TTC549 (cell line): ENCODE results near the gene INTS11.

Source experiments
- FAIRE-seq: peaks from 2 replicates; lab custom pipeline; 2012; peaks lifted over from hg19 to GRCh38; lab: Jason Lieb, UNC

Gene INTS11

DNA sequence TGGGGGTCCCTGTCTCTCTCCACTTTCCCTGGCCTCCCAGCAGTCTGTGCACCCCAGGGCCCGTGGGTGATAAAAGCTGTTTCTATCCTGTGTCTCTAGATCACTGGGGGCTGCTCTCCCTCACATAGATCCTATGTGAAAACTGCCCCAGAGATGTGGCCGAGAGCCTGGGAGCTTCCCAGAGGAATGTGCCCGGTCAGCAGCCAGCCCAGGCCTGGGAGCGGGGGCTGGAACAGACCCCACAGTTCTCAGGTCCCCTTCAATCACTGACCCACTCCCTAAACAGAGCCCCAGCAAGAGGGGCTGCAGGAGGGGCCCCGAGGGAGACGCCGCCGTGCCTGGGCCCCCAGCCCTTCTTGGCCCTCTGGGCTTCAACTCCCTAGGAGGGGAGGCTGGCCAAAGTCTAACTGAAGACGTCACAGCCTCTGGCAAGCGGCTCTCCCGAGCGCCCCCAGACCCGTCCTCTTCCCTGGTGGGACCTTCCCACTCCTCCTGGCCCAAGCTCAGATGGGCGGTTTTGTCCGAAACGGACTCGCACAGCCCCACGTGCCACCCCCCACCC lies 33.5 kb upstream of the INTS11 start:
- no peak for FAIRE-seq

DNA sequence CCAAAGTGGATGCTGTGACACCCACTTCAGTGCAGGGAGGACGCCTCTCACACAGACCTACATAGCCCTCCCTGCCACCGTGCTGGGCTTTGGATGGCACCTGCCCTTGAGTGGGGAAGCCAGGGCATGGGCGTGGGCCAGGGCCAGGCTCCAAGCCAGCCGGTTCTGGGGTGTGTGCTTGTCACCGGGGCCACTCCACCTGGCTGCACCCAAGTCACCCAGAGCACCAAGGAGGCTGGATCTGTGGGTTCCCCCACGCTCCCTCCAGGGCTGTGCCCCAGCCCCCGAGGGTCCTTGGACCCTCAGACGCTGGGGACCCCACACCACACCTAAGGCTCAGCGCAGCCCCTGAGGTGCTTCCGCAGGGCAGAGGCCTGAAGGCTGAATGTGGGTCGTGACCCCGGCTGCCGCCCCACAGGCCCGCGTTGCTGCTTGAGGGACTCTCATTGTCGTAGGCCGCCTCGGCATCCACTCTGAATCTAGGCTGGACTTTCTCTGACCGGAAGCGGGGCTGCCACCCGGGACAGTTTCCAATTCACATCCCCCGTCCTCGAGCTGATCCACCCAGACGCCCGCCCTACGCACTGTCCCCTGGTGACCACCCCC lies 32.4 kb upstream of the INTS11 start:
- no peak for FAIRE-seq

DNA sequence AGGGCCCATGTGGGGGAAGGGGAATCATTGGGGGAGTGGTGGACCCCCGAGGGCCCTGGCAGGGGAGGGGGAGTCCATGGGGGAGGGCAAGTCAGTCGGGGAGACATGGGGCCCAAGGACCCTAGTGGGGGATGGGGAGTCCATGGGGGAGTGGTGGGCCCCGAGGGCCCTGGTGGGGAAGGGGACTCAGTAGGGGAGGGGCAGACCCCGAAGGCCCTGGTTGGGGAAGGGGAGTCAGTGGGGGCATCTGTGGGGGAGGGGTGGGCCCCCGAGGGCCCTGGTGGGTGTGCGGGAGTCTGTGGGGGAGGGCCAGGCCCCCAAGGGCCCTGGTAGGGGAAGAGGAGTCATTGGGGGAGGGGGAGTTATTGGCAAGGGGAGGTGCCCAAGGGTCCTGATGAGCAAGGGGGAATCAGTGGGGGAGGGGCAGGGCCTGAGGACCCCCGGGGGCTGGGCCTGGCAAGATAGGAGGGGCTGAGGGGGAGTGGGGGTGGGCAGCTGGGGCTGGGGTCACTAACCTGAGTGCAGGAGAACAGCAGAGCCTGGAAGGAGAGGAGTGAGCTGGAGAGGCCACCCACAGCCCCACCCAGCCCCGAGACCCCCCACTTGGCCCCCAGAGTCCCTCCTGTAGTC lies 31.8 kb upstream of the INTS11 start:
- no peak for FAIRE-seq

DNA sequence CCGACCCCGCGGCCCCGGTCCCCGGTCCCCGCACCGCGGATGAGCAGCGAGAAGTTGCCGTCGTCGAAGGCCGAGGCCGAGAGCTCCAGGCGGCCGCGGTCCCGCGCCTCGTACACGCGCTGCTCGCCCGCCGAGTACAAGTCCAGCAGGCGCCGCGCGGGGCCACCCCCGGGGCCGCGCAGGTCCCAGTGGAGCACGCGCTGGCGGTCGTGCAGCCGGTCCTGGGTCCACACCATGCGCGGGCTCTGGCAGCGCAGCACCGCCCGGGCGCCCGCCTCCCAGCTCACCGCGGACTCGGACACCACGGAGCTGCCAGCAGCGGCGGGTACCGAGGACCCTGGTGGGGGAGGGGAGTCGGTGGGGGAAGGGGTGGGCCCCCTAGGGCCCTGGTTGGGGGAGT lies 31.0 kb upstream of the INTS11 start:
- FAIRE-seq: no peak

DNA sequence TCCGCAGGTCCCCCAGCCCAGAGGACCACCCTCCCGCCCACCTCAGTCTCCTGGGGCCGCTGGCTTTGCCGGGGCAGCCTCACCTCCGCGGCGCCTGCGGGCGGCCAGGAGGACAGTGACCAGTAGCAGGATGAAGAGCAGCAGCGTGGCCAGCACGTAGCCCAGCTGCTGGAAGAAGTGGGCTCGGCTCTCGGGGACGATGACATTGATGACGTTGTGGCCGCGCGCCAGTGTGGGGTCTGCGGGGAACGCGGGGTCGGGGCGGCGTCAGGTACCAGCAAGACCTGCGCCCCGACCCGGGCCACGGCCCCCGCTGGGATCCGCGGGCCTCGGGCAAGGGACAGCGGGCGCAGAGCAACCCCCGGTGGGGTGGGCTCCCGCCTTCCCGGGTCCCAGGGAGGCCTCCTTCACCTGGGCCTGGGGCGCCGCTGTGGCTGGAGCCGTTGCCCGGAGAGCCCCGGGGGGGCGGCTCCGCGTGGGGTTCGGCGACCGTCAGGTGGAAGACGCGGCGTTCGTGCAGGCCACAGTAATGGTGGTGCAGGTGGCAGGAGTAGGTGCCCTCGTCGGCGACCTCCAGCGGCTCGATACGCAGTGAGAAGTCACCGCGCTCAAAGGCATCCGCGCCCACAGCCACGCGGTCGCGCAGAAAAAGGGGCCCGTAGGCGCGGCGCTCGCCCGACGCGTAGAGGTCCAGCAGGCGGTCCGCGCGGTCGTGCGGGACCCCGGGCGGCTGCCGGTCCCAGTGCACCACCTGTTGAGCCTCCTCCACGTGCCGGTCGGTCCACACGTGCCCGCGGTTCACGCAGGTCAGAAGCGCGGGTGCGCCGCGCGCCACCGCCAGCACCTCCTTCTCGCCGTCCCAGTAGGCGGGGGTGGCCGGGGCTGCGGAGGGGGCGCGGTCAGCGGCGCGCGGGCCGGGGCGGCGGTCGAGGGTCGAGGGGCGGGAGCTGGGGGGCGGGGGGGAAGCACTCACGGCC lies 30.1 kb upstream of the INTS11 start:
- no peak for FAIRE-seq

DNA sequence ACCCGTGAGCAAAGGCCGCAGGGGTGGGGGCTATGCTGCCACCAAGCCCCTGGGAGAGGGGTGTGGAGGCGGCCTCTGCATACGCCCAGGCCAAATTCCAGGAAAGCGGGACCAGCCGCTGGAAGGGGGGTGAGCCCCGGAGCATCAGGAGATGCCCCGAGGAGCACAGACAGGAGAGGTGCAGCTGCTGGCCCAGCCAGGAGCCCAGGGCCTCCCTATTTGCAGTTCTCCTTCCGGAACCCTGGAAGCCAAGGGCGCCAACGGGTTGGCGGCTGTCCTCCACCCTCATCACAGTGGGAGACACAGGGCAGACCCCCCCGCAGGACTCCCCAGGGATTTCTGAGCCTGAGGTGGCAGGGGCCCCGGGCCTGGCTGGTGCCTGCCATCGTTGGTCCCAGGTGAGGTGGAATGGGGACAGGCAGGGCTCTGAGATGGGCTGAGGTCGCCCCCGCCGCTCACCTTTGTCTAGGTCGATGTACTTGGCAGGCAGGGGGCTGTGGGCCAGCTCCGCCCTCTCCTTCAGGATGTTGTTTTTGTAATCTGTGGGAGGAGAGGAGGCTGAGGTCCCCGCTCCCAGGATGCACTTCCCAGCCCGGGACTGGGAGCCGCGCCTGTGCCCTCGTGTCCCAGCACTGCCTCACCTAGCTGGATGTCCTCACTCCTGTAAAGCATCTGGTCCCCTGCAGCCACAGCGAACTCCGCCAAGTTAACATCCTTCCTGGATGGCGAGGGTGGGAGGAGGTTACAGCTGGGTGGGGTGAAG lies 29.1 kb upstream of the INTS11 start:
- FAIRE-seq: no peak

DNA sequence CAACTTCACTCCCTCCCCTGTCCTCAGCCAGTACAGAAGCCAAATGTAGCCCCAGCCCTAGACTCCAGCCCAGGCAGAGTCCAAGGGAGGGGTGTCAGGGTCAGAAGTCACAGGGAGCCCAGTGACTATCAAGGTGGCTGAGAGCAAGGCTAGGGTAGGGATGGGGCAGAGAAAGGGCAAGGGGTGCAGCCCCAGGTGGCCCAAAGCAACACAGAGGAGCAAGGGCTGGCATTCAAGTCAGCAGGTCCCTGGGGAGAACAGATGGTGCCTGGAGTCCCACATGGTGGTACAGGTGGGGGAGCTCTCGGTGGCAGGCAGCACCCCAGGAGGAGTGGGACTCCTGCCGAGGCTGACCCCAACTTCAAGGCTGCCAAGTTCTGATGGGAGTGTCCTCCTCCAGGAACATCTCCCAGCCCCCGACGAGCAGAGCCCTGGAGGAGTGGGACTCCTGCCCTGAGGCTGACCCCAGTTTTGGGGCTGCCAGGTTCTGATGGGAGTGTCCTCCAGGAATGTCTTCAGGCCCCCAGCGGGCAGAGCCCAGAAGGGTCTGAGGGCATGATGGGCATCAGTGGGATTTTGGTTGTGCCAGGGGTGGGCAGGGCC lies 28.4 kb upstream of the INTS11 start:
- no peak for FAIRE-seq

DNA sequence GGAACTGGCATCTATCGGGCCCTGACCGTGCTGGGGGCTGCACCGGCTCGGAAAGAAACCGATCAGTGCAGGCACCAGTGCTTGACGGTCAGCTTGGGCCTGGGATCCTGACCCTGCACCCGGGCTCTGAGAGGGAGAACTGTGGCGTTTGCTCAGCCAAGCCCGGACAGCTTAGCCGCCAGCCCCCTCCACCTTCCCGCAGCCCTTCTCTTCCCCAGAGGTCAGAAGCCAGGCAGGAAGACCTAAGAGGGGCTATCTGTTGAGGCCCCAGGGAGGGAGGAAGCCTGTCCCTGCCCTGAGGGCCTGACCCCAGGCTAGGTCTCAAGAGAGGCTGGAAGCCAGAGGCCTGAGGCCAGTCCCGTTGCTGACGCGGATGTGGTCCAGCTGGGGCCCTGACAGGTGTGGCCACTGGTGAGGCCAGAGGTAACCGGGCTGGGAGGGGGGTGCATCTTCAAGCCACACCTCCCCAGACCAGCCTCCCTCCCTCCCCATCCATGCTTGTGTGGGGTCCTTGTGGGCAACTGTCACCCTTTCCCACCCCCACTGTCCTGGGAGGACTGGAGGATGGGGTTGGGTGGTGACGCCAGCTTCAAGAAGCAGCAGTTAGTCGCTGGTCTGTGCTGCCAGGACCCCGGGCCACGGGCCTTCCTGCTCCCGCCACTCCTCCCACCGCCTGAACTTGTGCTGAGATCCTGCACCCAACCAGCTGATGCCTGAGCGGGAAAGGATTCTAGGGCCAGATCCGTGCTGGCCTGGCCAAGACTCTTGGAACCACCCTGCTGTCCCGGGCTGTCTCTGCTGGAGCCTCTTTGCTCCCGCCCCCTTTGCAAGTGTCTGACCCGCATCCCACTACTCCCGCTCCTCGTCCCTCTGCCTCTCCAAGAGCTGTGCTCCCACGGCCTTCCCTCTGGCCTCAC lies 27.3 kb upstream of the INTS11 start:
- no peak for FAIRE-seq

DNA sequence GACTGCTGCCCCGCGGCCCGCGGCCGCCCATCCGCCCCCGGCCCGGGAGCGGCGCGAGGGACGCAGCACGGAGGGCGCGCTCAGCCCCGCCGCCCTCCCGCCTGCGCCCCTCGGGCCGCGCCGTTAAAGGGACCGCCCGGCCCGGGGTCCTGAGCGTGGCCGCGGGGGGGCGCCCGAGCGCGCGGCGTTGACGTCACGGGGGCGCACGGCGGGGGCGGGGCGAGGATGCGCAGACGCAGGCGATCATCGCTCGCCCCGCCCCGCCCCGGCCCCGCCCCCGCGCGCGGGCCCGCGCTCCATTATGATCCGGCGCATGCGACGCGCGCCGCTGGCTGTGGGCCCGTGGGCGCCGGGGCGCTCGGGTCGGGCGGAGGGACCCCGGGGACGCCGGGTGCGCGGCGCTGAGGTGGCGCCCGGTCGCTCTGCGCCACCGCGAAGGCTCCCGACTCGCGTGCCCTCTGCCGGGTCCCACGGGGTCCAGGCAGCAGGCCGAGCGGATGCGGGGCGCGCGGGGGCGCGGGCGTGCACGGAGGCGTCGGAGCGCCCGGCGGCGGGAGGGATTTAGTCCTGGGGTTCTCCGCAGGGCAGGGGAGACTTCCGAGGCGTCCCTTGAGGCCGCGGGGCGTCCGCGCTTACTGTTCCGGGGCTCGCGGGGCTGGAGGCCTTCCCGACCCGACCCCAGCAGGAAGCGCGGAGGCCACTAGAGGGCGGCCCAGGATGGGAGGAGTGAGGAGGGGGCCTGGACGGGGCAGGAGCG lies 25.0 kb upstream of the INTS11 start, which contains the start of gene DVL1:
TSS of gene DVL1 (minus strand) at position 163 of the 757 bp plus-strand sequence. CDS start 353 bp downstream, outside the sequence.
- FAIRE-seq: no peak

DNA sequence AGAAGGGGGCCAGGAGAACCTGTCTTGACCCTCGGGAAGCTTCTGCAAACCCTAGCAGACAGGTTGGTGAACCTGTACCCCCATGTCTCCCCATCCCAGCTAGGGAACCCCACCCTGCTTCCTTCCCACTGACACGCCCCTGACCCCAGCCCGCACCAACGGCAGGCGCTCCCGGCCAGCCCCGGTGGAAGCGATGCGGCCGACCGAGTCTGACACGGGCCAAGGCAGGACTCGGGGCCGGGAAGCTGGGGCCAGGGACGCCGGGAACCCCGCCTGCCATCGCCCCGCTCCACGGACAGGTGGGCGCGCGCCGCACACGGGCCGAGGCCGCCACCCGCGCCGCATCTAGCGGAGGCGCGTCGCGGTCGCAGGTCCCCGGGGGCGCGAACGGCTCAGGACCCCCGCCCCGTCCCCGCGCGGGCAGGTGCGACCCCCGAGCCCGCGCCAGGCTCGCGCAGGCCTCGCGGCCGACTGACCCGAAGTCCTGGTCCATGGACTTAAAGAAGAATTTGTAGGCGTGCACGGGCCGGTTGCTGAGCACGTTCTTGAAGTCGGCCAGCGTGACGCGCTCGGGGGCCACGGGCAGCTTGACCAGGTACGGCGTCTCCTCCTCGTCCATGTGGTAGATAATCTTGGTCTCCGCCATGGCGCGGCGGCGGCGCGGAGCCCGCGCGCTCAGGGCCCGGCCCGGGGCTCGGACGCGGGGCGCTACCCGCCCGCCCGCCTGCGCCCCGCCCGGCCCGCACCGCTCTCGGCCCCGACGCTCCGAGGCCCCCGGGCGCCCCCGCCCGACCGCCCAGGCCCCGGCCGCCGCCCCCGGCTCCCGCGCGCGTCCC lies 24.2 kb upstream of the INTS11 start:
- FAIRE-seq: no peak

DNA sequence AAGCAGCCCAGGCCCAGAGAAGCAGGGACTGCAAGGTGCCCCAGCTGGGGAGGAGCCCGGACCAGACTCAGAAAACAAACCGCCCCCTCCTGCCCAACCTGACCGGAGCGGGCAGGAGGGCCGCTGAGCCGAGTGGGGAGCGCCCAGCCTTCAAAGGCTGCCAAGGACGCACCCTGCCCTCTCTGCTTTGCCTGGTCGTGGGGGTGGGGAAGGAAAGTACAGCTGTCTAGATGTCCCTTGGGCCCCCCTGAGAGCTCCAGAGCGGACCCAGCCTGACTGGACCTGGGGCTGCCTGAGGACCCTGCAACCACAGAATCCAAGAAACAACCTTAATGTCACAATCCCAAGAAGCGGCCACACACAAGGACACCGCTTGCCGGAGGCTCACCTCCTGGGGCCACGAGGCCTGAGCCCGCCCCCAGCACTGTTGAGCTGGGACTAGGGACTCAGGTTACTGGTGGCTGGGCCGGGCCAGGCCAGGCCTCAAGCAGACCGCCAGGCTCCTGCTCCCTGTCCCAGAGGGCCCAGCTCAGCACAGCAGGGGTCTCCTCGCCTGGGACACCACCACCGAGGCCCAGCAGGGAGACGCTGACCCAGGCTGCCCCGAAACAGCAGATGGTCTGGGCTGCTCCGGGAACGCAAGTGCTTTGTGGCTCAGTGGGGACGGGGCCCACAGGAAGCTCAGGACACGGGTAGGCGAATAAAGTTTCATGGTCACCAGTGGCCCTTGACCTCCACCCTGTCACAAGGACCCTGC lies 23.4 kb upstream of the INTS11 start:
- no peak for FAIRE-seq

DNA sequence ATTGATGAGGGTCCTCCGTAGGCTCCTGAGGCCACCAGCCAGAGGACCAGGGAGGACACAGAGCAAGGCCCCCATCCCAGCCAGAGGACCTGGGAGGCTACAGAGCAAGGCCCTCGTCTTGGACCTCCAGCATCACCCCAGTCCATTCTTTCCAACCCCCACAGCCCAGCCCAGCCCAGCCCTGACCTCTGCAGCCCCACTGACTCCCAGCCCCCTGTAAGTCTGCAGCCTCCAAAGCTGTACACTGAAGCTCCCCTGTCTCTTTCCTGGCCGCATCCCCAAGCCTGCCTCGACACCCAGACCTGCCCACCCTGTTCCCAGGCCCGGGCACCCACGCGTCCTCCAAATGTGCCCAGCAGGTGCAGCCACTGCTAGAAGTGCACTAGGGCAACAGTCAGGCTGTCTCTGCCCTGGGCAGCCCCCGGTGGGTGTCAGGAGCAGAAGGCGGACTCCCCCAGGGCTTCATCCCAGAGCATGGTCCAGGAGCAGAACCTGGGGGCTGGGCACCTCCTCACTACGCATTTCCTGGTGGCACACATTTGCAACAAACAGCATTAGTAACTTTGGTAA lies 22.7 kb upstream of the INTS11 start:
- FAIRE-seq: no peak

DNA sequence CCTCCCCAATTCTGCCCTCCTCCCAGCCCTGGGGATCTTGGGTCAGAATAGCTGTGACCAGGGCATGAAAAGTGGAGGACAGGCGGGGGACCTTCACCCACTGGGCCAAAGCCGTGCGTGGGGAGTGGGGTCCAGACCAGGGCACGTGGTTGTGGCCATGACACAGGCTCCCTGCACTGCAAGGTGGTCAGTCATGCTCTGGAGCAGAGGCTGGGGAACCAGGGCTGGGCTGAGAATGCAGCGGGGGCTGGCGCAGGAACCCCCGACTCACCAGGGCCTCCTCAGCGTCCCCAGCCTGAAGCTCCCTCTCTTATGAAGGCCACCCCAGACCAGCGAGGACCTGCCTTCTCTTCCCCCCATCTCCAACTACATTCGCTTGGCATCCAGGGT lies 22.0 kb upstream of the INTS11 start:
- no peak for FAIRE-seq

DNA sequence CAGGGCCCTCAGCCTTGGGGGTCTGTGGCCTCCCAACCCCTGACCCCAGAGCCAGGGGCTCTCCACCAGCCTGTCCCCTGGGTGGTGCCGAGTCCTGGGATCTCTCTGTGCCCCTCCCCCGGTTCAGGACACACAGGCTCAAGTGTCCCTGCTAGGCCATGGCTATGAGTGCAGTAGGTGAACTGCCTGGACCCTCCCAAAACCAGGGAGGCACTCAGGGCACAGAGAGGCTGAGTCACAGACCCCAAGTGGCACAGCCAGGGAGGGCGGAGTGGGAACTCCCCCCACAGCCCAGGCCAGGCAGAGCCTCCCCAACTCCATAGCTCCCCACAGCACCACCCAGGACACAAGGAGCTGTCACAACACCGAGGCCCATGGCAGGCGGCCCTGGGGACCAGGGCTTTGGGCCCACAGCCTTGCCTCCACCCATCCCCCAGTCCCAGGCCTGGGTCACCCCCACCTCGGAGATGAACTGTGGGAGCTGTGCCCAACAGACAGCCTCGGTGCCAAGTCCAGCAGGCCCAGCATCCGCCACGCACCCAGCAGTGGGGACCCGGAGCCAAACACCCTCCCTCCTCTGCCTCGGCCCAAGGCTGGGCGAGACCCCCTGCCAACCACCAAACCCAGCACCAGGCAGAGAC lies 21.5 kb upstream of the INTS11 start:
- no peak for FAIRE-seq

DNA sequence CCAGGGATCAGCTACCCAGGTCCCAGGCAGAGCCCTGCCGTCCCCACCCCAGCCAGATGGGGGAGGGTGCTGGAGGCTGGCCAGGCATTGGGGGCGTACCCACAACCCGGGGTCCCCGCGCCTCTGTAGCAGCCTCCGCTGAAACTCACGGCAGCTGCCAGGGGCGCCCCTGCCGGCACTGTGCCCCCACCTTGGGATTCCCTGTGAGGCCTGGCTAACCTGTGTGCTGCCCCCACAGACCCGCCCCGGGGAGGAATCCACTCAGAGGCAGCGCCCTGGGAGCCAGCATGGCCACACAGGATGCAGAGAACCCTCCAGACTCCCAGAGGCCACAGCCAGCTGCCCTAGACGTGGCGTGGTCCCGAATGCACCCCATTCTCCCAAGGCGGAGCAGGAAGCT lies 20.9 kb upstream of the INTS11 start:
- no peak for FAIRE-seq

DNA sequence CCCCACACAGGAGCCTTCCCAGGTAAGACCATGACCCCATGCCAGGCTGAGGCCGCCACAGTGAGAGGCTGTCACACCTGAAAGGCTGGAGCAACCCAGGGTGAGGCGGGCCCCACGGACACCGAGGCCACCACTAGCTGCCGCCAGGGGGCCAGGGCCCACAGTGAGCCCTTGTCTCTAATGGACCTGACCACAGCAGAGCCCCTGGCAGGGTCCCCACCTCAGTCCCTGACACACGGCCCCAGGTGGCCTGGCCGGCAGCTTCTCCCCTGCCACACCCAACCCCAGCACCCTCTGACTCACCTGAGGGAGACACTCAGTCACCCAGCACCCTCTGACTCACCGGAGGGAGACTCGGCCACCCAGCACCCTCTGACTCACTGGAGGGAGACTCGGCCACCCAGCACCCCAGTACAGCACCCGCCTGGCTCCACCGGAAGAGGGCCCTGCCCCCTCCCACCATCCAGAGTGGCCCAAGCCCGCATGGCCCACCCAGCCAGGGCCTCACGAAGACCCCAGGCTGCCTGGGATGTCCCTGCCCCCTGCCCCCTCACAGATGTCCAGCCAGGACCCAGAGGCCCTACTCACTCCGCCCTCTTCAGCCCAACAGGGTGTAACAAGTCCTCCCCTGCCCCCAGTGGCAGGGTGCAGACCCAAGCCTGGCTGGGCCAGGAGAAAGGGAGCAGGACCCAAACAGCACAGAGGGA lies 20.3 kb upstream of the INTS11 start:
- no peak for FAIRE-seq
